ENCODE data around the gene SPHK2. TPM values are rescaled to one million over a fixed set of nuclear protein-coding genes. Genes with fewer than 3 reads are reported as not detected.

The SPHK2 gene
- total and polyA plus RNA-seq, 2 of the 8 experiments (the other 6 are each of a cell fraction or from before 2014, with no cell fraction given): 43.9 to 60.9 TPM

GRCh38 chr19:48588670-48589401 lies 30.5 kb upstream of the SPHK2 start (continued):
- TF ChIP-seq MAFK (IDR thresholded peaks at IDR 0.05; ENCODE audit: low read depth, low read length) (no peak), JUND (IDR thresholded peaks at IDR 0.05; ENCODE audit: low read length) (no peak), SRF (IDR thresholded peaks at IDR 0.05; ENCODE audit: low read depth, low read length) (no peak), POLR2AphosphoS5 (IDR thresholded peaks at IDR 0.05; ENCODE audit: low read depth, low read length) (no peak), PHF8 (conservative IDR thresholded peaks at IDR 0.05; ENCODE audit: low read depth, low read length) (no peak), RFX5 (IDR thresholded peaks at IDR 0.05; ENCODE audit: borderline replicate concordance, low read depth, low read length) (no peak), BCL11A (IDR thresholded peaks at IDR 0.05; ENCODE audit: low read depth in 2 of 2, low read length in 2 of 2) (no peak), ATF2 (IDR thresholded peaks at IDR 0.05; ENCODE audit: low read length) (no peak), KDM1A (IDR thresholded peaks at IDR 0.05; ENCODE audit: borderline replicate concordance, low read length) (peak; percentile 100), SIRT6 (IDR thresholded peaks at IDR 0.05; ENCODE audit: low read length) (no peak), ZNF274 (IDR thresholded peaks at IDR 0.05; ENCODE audit: borderline replicate concordance, extremely low read depth, low read length) (no peak), SIN3A (conservative IDR thresholded peaks at IDR 0.05 in 1 of 2, IDR thresholded peaks at IDR 0.05 in 1 of 2; ENCODE audit: low read depth in 1 of 2, low read length in 2 of 2) (peak in 1 of 2 experiments; percentile 46; a peak in 2 of 4 replicates), HDAC2 (IDR thresholded peaks at IDR 0.05; ENCODE audit: borderline replicate concordance in 1 of 2, low read depth in 2 of 2, low read length in 2 of 2) (peak; percentile 26 to 100; a peak in 2 of 4 replicates), CEBPB (IDR thresholded peaks at IDR 0.05; ENCODE audit: low read depth, low read length) (0 out of 2 replicates have a peak, but pooled peaks have one; percentile 9), CHD2 (IDR thresholded peaks at IDR 0.05; ENCODE audit: low read length) (no peak), RAD21 (IDR thresholded peaks at IDR 0.05 in 1 of 2, conservative IDR thresholded peaks at IDR 0.05 in 1 of 2; ENCODE audit: low read depth in 2 of 2, low read length in 2 of 2) (peak; percentile 57 to 71), BACH1 (IDR thresholded peaks at IDR 0.05; ENCODE audit: low read length) (no peak)
- TF ChIP-seq, protein P1, sequence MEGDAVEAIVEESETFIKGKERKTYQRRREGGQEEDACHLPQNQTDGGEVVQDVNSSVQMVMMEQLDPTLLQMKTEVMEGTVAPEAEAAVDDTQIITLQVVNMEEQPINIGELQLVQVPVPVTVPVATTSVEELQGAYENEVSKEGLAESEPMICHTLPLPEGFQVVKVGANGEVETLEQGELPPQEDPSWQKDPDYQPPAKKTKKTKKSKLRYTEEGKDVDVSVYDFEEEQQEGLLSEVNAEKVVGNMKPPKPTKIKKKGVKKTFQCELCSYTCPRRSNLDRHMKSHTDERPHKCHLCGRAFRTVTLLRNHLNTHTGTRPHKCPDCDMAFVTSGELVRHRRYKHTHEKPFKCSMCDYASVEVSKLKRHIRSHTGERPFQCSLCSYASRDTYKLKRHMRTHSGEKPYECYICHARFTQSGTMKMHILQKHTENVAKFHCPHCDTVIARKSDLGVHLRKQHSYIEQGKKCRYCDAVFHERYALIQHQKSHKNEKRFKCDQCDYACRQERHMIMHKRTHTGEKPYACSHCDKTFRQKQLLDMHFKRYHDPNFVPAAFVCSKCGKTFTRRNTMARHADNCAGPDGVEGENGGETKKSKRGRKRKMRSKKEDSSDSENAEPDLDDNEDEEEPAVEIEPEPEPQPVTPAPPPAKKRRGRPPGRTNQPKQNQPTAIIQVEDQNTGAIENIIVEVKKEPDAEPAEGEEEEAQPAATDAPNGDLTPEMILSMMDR (IDR thresholded peaks at IDR 0.05; ENCODE audit: control extremely low read depth in 1 of 3, insufficient read depth in 1 of 3, low read depth in 1 of 3, low read length in 3 of 3): peak; percentile 90 to 99 (median 98)

All from H1 (cell line).